ENCODE results near the gene SELENOV.

GRCh38 chr19:39506944-39507714 lies 7.8 kb upstream of the SELENOV start:
- TF ChIP-seq ZFP30 (CRISPR knock-in tag; IDR thresholded peaks at IDR 0.05) (no peak), RARB (CRISPR knock-in tag; IDR thresholded peaks at IDR 0.05) (no peak), ARNTL (CRISPR knock-in tag; IDR thresholded peaks at IDR 0.05; ENCODE audit: borderline replicate concordance, low read depth) (no peak), CSRNP3 (CRISPR knock-in tag; IDR thresholded peaks at IDR 0.05) (no peak), PATZ1 (CRISPR knock-in tag; IDR thresholded peaks at IDR 0.05; ENCODE audit: borderline replicate concordance) (no peak), CREB5 (CRISPR knock-in tag; IDR thresholded peaks at IDR 0.05; ENCODE audit: low read depth) (no peak), POU6F1 (CRISPR knock-in tag; IDR thresholded peaks at IDR 0.05; ENCODE audit: borderline replicate concordance, low read depth) (no peak), TSHZ2 (CRISPR knock-in tag; IDR thresholded peaks at IDR 0.05) (peak; percentile 40; the same call in 1 of the 2 replicates)
